Breast epithelium (tissue), 3 donors: ENCODE measurements around the gene WWTR1.

Experiments used
- CTCF ChIP-seq, 3 donors: fragments of 450-650 bp; IDR thresholded peaks; one replicate each; pipeline ENCODE4 v1.5.1; 2016 to 2017; ENCODE audit warnings: antibody characterized with exemption in 3 of 3, mild to moderate bottlenecking in 3 of 3, moderate library complexity in 3 of 3
- POLR2A ChIP-seq: fragments of 450-650 bp; IDR thresholded peaks from one replicate; pipeline ENCODE4 v1.6.1; 2016; ENCODE audit warnings: antibody characterized with exemption, mild to moderate bottlenecking, moderate library complexity

GRCh38 chr3:149579161-149579560, 78.7 kb downstream of the WWTR1 start:
- no peak for TF ChIP-seq CTCF (IDR thresholded peaks at IDR 0.05)
- TF ChIP-seq POLR2A: no peak
